Heart right ventricle (tissue), 16 donors: ENCODE results near the gene MGMT. TPM values are rescaled to one million over a fixed set of nuclear protein-coding genes. Genes with fewer than 3 reads are reported as not detected.

Source experiments
- ATAC-seq, 8 donors: fragments of 200-7000 bp; cut with Tn5 transposase; one replicate each; pipeline ENCODE4 v1.9.1; 2020; ENCODE audit warnings: mild to moderate bottlenecking in 8 of 8, moderate library complexity in 8 of 8, moderate number of reproducible peaks in 1 of 8
- DNase-seq, 2 donors: peaks; one replicate each; pipeline ENCODE4 v3.0.0-alpha.2; 2020
- H3K27ac ChIP-seq, 10 donors: fragments of 200-600 bp; sonication (generic) in 2 of 10; one replicate each; pipeline versions ENCODE4 v1.5.0 to v1.8.0; 2020 to 2022; ENCODE audit warnings: mild to moderate bottlenecking in 3 of 10
- H3K27me3 ChIP-seq, 7 donors: fragments of 200-600 bp; one replicate each; pipeline ENCODE4 v1.8.0; 2021 to 2022; ENCODE audit warnings: mild to moderate bottlenecking in 2 of 7
- H3K36me3 ChIP-seq, 9 donors: fragments of 200-600 bp; sonication (generic) in 1 of 9; one replicate each; pipeline versions ENCODE4 v1.5.0 to v1.8.0; 2020 to 2022; ENCODE audit warnings: mild to moderate bottlenecking in 2 of 9
- H3K4me1 ChIP-seq, 9 donors: fragments of 200-600 bp; sonication (generic) in 1 of 9; one replicate each; pipeline versions ENCODE4 v1.5.0 to v1.8.0; 2020 to 2022; ENCODE audit warnings: mild to moderate bottlenecking in 4 of 9
- H3K4me3 ChIP-seq, 10 donors: fragments of 200-600 bp; sonication (generic) in 2 of 10; one replicate each; pipeline versions ENCODE4 v1.5.0 to v1.8.0; 2020 to 2022; ENCODE audit warnings: mild to moderate bottlenecking in 7 of 10, moderate library complexity in 2 of 10
- H3K9me3 ChIP-seq, 11 donors: fragments of 200-600 bp in 10 of 11; sonication (generic) in 2 of 11; one replicate each; pipeline versions ENCODE4 v1.5.0 to v1.8.0; 2013 to 2022; ENCODE audit warnings: mild to moderate bottlenecking in 2 of 11, control low read depth in 1 of 11, moderate library complexity in 1 of 11
- WGBS, 2 donors: extraction: QIAGEN DNeasy Blood & Tissue Kit; methylation state at CpG; one replicate each; pipeline ENCODE4 v1.1.7; 2013; ENCODE audit warnings: inconsistent platforms in 1 of 2; 5-methylcytosine and 5-hydroxymethylcytosine counted together
- intact Hi-C, 10 donors: fragments of 100-400 bp; cut with DNase I; formaldehyde crosslinking; loops; one replicate each; pipeline versions ENCODE4 v1.11.1 to v1.14.2; 2022
- polyA plus RNA-seq, 2 donors: library from polyadenylated mRNA; stranded (reverse); fragments of 200-250 nt; gene quantifications; one replicate each; pipeline ENCODE4 v1.2.3, GENCODE V29; 2013
- total RNA-seq, 10 donors: library from RNA; stranded (reverse); fragmentation: NEBNext Ultra II Directional in 3 of 10; extraction: Animal tissue kit (Norgen Biotek cat#: 25700) in 3 of 10; gene quantifications; one replicate each; pipeline versions ENCODE4 v1.2.1 to v1.2.4, GENCODE V29; 2021 to 2023
- TF ChIP-seq, protein P1 (sequence below), 9 donors: fragments of 200-600 bp; sonication (generic) in 2 of 9; IDR thresholded peaks; one replicate each; pipeline versions ENCODE4 v1.5.0 to v1.8.0; 2021 to 2022; ENCODE audit warnings: antibody characterized with exemption in 9 of 9, mild to moderate bottlenecking in 5 of 9, moderate library complexity in 1 of 9
- donor health status: Arrhythmogenic right ventricular cardiomyopathy.
- donor health status: ischemic (EF 13 %, LVEDD 7.1; RV severe dilation, severe dysfunction).
- donor health status: healthy with polysubstance abuse.
- donor health status: DM: no; HTN: yes; CAD: no.
- donor health status: DM: no; HTN: no; CAD: no.
- donor health status: ischemic (EF 25% LVEDD 6.9; RV normal size, moderate dysfunction).
- donor health status: ischemic (EF 25% LVEDD 5.7; RV mildly dilated, moderate dysfunction).
- donor health status: healthy.
- donor health status: DM: yes; HTN: yes; CAD: no.
- donor health status: Ischemic cardiomyopathy.
- donor health status: ischemic (EF 35%, LVEDD 5.7; RV mildly dilated, moderate dysfunction).
- donor health status: nonischemic (EF 11% LVEDD 7.7; RV severe dilation, severe dysfunction).
- donor health status: DM: yes; HTN: yes; CAD: no.
- donor health status: PGD.
- donor health status: ischemic (EF 29% LVEDD 5.4; RV normal size, mild dysfunction).
- donor health status: nonischemic (EF 23%, LVEDD 6.1; RV moderate dilation, normal function).

The MGMT gene
- total and polyA plus RNA-seq, 12 donors: 8.4 to 17.8 (median 12.9) TPM

DNA sequence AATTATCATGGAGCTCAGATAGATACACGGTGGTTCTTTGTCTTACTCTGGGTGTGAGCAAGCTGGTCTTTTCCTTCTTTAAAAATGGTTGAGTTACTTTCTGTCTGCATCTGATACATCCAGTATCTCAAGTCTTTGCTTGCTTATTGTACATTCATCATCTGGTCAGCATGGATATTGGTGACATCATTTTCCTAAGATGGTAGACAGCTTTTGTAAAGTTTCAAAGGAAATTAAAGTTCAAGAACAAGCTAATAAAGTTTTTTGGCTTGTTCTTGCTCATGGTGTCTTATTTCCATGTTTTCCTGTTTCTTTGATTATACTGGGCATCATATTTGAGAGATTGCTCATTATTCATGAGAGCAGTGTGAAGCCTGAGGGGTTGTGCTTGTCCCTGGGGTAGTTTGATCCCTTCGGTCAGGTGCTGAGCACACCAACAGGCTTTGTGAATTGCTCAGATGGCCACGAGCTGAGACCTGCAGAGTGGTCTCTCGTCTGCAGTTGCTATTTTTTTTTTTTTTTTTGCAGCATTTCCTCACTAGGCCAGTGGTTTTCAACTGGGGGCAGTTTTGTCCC lies 38.5 kb downstream of the MGMT start:
- H3K27ac ChIP-seq: no peak overlapping the region
- no peaks in the 10 kb centered on the region for H3K27me3 ChIP-seq
- peaks cover 0 to 11% (median 0%) of the 10 kb centered on the region in 11 donors for H3K9me3 ChIP-seq
- H3K36me3 ChIP-seq: no peaks in the 10 kb centered on the region
- no peak overlapping the region for H3K4me3 ChIP-seq
- TF ChIP-seq, protein P1, sequence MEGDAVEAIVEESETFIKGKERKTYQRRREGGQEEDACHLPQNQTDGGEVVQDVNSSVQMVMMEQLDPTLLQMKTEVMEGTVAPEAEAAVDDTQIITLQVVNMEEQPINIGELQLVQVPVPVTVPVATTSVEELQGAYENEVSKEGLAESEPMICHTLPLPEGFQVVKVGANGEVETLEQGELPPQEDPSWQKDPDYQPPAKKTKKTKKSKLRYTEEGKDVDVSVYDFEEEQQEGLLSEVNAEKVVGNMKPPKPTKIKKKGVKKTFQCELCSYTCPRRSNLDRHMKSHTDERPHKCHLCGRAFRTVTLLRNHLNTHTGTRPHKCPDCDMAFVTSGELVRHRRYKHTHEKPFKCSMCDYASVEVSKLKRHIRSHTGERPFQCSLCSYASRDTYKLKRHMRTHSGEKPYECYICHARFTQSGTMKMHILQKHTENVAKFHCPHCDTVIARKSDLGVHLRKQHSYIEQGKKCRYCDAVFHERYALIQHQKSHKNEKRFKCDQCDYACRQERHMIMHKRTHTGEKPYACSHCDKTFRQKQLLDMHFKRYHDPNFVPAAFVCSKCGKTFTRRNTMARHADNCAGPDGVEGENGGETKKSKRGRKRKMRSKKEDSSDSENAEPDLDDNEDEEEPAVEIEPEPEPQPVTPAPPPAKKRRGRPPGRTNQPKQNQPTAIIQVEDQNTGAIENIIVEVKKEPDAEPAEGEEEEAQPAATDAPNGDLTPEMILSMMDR (IDR thresholded peaks at IDR 0.05): no peak
- WGBS, 2 donors: 48 to 59% methylated on average over 4 of the region's 4 CpGs
- peaks cover 0 to 4% (median 0%) of the 10 kb centered on the region in 9 donors for H3K4me1 ChIP-seq
- intact Hi-C loops: no loop called here
- ATAC-seq (no peak), DNase-seq (no peak)

DNA sequence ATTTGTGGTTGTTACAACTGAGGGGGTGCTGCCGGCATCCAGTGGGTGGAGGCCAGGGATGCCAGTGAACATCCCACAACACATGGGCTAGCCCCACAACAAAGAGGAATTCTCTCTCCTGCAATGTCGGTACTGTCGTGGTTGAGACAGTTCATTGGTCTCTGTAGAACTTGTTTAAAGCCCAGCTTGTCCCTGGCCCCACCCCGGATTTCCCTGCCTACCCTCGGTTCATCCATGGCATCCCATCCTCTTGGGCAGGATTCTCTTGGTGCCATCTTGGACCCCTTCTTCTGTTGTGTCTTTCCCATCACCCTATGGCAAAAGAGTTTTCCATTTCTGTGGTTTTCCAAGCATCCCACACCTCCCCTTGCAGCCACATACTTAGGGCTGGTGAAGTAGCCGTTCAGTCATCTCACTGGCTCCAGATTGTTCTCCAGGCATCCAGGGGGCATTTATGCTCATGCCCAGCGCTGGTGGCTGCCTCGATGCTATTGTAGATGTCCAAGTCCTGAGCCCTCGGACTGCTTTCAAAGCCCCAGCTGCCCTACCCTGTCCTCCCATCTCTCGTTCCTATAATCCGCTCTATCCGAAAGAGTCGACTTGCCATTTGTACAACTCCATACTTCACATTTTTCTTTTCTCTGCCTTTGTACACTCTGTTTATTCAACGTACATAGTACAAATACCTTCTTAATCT lies 39.2 kb downstream of the MGMT start:
- Histone ChIP-seq H3K27me3 (no peaks in the 10 kb centered on the region), H3K4me1 (peaks cover 0 to 4% (median 0%) of the 10 kb centered on the region in 9 donors), H3K9me3 (peaks cover 0 to 11% (median 0%) of the 10 kb centered on the region in 11 donors), H3K36me3 (no peaks in the 10 kb centered on the region), H3K27ac (no peak overlapping the region), H3K4me3 (no peak overlapping the region)
- DNase-seq (no peak), ATAC-seq (no peak)
- TF ChIP-seq, protein P1 (IDR thresholded peaks at IDR 0.05): no peak
- intact Hi-C loops: no loop called here
- 86 to 91% methylated on average over 14 of the region's 14 CpGs for WGBS, 2 donors

DNA sequence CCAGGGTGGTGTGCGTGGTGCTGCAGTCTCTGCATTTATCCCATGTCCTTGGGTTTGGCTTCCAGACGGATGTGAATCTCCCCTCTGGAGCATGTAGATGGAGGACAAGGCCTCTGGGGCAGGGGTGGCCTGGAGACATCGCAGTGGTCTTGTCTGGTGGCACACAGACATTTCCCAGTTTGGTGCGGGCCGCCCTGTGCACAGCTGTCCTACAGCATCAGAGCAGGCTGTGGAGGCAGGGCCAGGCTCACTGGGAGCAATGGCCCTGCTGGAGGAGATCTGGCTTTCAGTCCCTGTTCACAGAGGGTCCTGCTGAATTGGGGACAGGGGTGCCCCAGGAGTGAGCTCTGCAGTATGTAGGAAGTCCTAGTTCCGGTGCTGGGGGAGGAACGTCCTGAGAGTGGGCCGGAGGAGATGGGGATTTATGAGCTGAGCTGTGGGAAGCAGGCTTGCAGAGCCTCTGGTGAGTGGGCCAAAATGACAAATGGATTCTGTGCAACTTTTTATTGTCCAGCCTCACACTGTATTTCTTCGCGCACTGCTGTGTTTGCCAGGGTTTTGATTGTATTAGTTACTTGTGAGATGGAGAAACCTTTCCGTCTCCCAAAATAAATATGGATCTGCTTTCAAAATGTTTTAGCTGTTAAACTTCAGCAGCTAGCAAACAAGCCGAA lies 40.3 kb downstream of the MGMT start:
- no peaks in the 10 kb centered on the region for H3K27me3 ChIP-seq
- intact Hi-C loops: no loop called here
- H3K27ac ChIP-seq: no peak overlapping the region
- H3K36me3 ChIP-seq: no peaks in the 10 kb centered on the region
- 82 to 89% methylated on average over 12 of the region's 12 CpGs for WGBS, 2 donors
- H3K4me1 ChIP-seq: peaks cover 0 to 4% (median 0%) of the 10 kb centered on the region in 9 donors
- no peak overlapping the region for H3K4me3 ChIP-seq
- TF ChIP-seq, protein P1 (IDR thresholded peaks at IDR 0.05): no peak
- no peak for DNase-seq
- ATAC-seq: no peak
- peaks cover 0 to 11% (median 0%) of the 10 kb centered on the region in 11 donors for H3K9me3 ChIP-seq

DNA sequence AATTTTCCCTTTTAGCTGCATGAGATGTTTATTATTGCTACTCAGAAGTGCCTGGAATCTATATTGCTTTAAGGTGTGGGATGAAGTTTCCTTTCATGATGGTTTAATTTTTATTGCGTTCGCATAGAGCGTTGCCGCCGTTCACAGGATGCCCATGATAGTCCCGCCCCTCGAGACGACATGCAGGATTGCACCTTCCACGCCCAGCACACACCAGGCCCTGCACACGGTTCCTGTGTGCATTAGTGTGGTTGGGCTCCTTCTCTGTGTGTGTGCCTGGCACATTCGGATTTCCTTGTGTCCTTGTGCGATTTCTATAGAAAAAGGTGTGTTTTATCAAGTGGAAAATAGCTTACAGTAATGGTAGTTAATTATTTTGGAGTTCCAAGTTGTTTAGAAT lies 42.1 kb downstream of the MGMT start:
- H3K4me1 ChIP-seq: peaks cover 0 to 4% (median 0%) of the 10 kb centered on the region in 9 donors
- ATAC-seq (no peak), DNase-seq (no peak)
- peaks cover 0 to 11% (median 0%) of the 10 kb centered on the region in 11 donors for H3K9me3 ChIP-seq
- H3K27ac ChIP-seq: no peak overlapping the region
- H3K36me3 ChIP-seq: no peaks in the 10 kb centered on the region
- intact Hi-C loops: no loop called here
- H3K4me3 ChIP-seq: no peak overlapping the region
- WGBS, 2 donors: 90 to 97% methylated on average over 12 of the region's 12 CpGs
- no peaks in the 10 kb centered on the region for H3K27me3 ChIP-seq
- TF ChIP-seq, protein P1 (IDR thresholded peaks at IDR 0.05): no peak
